NCI-H446 (cell line): ENCODE data around the gene DDX25.

ENCODE experiments used
- DNase-seq, 2 experiments: peaks; one replicate each; lab custom pipeline; 2025; lab: John Stamatoyannopoulos, UW

DDX25 gene

GRCh38 chr11:125935618-125936199, 31.4 kb downstream of the DDX25 start:
- DNase-seq = peak in 1 of 2 experiments; percentile 54

GRCh38 chr11:125938418-125938817, 34.1 kb downstream of the DDX25 start:
- no peak for DNase-seq

DNA sequence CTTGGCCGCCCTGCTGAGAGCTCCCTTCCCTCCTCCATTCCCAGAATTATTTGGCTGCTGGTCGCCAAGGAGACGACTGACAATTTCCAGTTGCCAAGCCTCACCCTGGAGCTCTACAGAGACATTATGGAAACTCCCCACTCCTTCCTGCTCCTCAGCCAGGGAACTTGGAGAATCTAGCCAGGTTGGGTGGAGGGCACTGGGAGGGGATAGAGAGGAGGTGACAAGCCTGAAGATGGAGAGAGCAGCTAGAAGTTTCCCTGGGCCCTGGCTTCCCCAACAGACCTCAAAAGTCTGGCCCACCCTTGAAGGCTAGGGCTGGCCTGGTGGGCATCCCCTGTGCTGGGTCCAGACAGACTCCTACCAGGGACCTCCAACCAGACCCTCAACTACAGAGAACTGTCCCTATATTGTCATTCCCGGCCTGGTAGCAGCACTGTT, 34.8 kb downstream of the DDX25 start:
- DNase-seq = peak in 1 of 2 experiments; percentile 21

GRCh38 chr11:125940145-125940544, 35.8 kb downstream of the DDX25 start:
- no peak for DNase-seq

DNA sequence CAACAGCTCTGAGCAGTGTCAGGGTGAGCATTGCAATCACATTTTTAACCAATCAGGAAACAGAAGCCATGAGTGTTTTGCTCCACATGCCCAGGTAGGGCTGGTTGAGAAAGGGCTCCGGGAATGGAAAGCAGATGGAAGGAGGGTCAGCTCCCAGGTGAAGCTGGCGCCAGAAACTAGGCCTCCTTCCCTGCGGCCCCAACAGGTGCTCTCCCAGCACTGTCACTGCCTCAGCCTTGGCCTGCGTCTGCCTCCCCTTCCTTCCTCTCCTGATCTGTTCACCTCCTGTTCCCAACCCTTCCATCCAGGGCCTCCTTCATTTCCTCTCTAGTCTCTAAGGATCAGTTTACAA, 36.9 kb downstream of the DDX25 start:
- no peak for DNase-seq

GRCh38 chr11:125941619-125942611, 37.6 kb downstream of the DDX25 start:
- peak in 1 of 2 experiments; percentile 63 for DNase-seq

GRCh38 chr11:125942771-125943428, 38.6 kb downstream of the DDX25 start:
- DNase-seq = no peak

DNA sequence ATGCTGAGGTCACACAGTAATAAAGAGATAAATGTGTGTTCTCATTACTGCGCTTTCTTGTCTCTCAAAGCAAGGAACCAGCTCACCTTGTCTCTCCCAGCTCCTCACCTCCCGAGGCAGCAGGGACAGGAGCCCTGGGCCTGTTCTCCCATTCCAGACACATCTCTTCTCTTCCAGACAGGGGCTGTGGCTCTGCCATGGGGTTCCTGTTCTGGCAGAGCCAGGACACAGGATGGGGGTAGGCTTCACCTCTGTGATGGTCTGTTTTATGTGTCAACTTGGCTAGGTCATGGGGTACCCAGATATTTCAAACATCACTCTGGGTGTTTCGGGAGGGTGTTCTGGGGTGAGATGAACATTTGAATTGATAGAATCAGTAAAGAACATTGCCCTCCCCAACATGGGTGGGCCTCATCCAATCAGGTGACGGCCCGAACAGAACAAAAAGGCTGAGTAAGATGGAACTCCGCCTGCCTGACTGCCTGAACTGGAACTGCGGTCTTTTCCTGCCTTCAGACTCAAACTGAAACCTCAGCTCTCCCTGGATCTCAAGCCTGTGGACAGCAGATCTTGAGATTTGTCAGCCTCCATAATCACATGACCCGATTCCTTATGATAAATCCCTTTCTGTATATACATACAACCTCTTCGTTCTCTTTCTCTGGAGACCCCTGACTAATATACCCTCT, 39.5 kb downstream of the DDX25 start:
- DNase-seq = no peak

DNA sequence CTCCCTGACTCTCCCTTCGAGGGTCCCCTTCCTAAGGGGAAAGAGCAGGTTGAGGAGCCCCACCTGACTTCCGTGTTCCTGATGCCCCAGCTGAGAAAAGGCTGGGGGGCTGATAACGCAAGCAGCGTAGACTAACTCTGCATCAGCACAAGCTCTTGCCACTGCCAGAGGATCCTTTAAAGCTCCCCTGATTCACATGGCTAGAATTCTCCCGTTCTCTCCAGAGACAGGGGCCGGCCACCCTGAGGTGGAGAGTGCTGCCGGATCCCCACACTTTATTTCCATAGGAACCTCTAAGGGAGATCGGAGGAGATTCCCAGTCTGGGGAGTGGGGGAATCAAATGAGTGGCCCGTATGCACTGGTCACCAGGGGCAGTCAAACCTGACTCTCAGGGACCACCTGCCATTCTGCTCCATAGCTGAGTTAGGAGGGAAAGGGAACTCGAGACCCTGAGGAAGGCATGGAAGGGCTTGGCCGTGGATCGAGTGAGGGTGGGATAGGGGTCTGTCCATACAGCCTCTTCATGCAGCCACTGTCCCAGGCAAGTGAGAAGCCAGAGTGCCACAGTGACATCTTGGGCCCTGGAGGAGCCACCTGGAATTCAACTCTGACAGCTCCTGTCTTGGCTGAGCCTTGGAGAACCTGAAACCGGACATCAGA, 40.2 kb downstream of the DDX25 start:
- DNase-seq = no peak

GRCh38 chr11:125945011-125945796, 40.9 kb downstream of the DDX25 start:
- DNase-seq = no peak

- DNase-seq = no peak
Observed at GRCh38 chr11:125945797-125946520, 41.7 kb downstream of the DDX25 start, which contains the start of gene VSIG10L2. TSS of gene VSIG10L2 (plus strand) at chr11:125946044. CDS start at chr11:125946056, 12 bp downstream.

GRCh38 chr11:125946712-125947418, 42.6 kb downstream of the DDX25 start:
- DNase-seq = no peak

DNA sequence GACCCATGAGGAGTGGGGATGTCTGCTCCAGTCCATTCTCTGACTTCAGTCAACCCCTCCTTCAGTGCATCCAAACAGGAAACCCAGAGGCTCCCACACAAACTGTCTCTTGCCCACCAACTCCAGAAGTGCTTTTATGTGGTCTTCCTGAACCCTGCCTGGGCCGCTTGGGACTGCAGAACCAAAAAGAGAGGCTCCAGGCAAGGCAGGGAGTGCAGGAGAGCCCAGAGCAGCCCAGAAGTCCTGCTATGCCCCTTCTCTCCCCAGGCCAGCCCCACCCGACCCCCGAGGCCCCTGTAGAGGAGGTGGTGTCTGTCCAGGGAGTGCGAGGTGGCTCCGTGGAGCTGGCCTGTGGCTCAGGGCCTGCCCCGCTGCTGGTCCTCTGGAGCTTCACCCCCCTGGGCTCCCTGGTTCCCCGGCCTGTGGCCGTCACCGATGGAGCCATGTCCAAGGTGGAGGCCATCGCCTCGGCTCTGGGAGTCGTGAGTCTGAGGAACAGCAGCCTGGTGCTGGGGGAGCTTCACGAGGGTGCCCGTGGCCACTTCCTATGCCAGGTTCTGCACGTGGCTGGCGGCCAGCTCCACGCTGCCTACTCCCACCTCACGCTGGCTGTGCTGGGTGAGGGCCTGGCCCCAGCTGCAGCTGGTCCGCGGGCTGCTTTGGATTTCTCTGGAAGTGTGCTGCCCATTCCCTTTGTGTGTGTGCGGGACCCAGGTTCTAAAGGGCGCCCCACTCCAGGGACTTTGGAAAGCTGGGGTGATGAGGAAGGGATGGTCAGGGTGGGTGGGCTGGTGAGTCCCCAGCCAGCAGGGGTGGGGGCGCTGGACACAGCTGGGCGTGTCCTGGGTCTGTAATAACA, 43.3 kb downstream of the DDX25 start:
- DNase-seq = no peak

GRCh38 chr11:125948278-125949051, 44.2 kb downstream of the DDX25 start:
- DNase-seq = no peak

GRCh38 chr11:125949271-125950177, 45.2 kb downstream of the DDX25 start:
- DNase-seq = no peak

DNA sequence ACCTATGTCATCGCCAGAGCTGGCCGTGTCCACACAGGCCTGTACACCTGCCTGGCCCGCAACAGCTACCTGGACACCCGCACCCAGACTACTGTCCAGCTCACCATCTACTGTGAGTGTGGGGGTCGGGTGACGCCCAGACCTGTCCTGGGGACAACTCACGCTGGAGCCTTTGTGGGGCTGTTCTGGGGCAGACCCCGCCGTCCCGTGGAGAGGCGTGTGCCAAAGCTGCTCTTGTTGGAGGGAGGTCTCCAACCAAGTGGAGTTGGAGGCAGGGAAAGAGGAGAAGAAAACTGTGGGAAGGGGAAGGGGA, 45.8 kb downstream of the DDX25 start:
- no peak for DNase-seq
